ENCODE data around the gene KMO.
A peak's percentile ranks its signal among the peaks of the same experiment; 100 is the strongest.

The KMO gene

DNA sequence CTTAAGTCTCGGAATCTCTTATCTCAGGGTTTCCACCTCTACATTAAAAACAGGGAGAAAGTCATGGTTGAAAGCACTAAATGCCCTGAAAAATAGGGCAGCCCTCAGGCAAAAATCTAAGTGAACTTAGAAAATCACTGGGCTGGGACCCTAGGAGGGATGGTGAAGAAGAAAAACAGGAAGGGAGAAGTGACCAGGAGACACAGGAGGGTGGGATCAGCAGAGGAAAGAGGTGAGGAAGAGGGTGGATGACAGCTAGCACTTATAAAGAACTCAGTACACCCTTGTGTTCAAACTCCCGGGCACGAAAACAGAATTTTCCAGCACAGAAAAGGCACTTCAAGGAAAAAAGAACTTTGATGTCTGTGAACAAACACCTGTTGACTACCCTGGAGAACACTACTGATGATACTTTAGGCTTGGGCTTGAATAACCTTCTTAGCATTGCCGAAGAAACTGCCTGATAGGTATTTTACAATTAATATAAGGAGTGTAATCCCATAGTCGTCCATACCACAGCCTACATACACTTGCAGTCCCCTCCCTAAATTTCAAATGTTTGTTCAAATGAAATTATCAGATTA is 106.0 kb downstream of the KMO start:
- H3K27ac ChIP-seq: no peak overlapping the region
- no peak for DNase-seq
- H3K36me3 ChIP-seq: no peaks in the 10 kb centered on the region; the same call in 1 of the 2 replicates
- H3K4me3 ChIP-seq (ENCODE audit: low read depth, low read length): no peak overlapping the region
- H3K9me3 ChIP-seq (ENCODE audit: severe bottlenecking): peaks cover 15% of the 10 kb centered on the region
- no peaks in the 10 kb centered on the region for H3K27me3 ChIP-seq (ENCODE audit: insufficient read depth, low read depth, severe bottlenecking)
- TF ChIP-seq, protein P1, sequence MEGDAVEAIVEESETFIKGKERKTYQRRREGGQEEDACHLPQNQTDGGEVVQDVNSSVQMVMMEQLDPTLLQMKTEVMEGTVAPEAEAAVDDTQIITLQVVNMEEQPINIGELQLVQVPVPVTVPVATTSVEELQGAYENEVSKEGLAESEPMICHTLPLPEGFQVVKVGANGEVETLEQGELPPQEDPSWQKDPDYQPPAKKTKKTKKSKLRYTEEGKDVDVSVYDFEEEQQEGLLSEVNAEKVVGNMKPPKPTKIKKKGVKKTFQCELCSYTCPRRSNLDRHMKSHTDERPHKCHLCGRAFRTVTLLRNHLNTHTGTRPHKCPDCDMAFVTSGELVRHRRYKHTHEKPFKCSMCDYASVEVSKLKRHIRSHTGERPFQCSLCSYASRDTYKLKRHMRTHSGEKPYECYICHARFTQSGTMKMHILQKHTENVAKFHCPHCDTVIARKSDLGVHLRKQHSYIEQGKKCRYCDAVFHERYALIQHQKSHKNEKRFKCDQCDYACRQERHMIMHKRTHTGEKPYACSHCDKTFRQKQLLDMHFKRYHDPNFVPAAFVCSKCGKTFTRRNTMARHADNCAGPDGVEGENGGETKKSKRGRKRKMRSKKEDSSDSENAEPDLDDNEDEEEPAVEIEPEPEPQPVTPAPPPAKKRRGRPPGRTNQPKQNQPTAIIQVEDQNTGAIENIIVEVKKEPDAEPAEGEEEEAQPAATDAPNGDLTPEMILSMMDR (IDR thresholded peaks at IDR 0.05; ENCODE audit: low read depth, low read length): no peak

DNA sequence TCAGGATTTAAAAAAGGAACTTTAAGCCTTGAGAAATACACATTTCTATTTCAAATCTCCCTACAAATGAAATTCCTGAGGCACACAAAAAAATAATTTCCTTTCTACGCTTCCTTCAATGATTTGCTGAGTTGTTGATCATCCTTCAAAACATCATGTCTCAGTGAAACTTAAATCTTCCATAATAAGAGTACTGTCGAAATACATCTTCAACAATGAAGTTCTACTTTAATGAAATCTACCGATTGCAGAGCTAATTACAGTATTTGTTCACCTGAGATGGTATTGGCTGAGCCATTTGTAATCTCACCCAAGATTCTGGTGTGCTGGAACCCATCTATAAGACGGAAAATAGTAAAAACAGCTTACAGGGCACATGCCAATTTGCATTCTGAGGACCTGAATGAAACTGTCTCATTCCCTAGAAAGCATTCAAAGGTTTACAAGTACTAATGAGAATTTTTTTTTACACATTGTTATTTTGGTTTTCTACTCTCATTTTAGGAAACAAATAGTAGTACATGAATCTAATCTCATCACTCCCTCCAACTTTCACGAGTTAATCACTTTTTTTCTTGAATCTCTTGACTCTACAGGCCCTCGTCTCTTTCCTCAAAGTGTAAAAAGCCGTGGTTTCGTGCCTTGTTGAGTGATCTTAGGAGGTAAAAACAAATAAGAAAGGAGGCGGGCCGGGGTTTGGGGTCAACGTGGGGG is 106.9 kb downstream of the KMO start:
- TF ChIP-seq, protein P1 (IDR thresholded peaks at IDR 0.05; ENCODE audit: low read depth, low read length): no peak
- Histone ChIP-seq H3K27me3 (ENCODE audit: insufficient read depth, low read depth, severe bottlenecking) (no peaks in the 10 kb centered on the region), H3K36me3 (no peaks in the 10 kb centered on the region; the same call in 1 of the 2 replicates), H3K27ac (no peak overlapping the region), H3K4me3 (ENCODE audit: low read depth, low read length) (peak overlapping the region; percentile 87), H3K9me3 (ENCODE audit: severe bottlenecking) (peaks cover 16% of the 10 kb centered on the region)
- no peak for DNase-seq

DNA sequence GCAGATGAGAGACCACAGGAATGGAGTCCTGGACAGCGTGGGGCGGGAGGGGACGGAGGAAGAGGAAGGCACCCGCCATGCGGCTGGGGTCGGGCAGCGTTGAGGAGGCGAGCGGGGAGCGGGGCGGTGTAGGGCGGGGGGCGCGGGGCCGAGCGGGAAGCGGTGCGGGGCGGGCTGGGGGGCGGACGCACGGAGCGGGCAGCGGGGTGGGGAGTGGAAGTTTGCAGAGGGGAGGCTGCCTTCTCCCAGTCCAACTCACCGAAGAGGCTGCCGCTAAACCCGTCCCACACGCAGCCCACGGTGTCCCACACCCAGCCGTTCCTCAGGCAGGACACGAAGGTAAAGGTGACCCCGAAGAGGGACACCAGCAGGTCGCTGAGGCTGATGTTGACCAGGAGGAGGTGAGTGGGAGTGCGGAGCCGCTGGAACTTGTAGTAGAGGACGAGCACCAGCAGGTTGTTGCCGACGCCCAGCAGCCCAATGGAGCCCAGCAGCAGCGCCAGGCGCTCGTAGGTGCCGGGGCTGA is 107.5 kb downstream of the KMO start:
- Histone ChIP-seq H3K27me3 (ENCODE audit: insufficient read depth, low read depth, severe bottlenecking) (no peaks in the 10 kb centered on the region), H3K9me3 (ENCODE audit: severe bottlenecking) (peaks cover 16% of the 10 kb centered on the region), H3K4me3 (ENCODE audit: low read depth, low read length) (peak overlapping the region; percentile 87), H3K27ac (peak overlapping the region; percentile 72), H3K36me3 (no peaks in the 10 kb centered on the region; the same call in 1 of the 2 replicates)
- TF ChIP-seq, protein P1 (IDR thresholded peaks at IDR 0.05; ENCODE audit: low read depth, low read length): peak; percentile 30
- DNase-seq: peak; percentile 71

DNA sequence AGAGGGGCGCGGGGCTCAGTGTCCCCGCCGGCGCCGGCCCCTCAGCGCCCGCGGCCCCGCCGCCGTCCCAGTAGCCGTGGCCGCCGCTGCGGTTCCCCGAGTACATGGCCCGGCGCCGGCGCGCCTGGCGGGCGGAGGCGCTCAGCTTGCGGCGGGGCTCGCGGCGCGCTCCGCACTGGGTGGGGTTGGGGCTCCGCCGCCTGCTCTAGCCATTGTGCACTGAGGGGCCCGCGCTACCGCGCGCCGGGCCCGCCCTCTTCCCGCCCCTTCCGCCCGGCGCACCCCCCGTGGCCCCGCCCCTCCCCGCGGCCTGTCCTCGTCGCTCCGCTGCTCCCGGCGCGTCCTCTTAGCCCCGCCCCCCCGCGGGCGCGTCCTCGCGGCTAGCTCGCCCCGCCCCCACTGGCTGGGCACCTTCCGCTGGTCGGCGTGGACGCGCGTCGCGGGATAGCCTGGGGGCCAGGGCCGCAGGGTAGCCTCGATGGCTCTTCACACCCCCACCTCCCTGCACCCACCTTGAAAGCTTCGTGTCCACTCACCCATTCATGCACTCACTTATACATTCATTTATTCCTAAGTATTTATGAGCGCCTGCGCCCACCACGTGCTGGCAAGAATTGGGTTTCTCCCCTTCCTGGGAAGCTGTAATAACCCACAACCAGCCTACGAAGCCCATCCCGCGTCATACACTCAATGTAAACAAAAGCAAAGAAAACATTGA is 108.1 kb downstream of the KMO start, which contains the start of the genes CHML and OPN3:
Gene CHML (minus strand): TSS at position 221 of the 718 bp plus-strand sequence. CDS start 4,603 bp downstream, outside the sequence.
Gene OPN3 (minus strand): TSS at position 221 of the 718 bp plus-strand sequence. CDS start 115 bp downstream, at position 106.
- TF ChIP-seq, protein P1 (IDR thresholded peaks at IDR 0.05; ENCODE audit: low read depth, low read length): no peak
- H3K27me3 ChIP-seq (ENCODE audit: insufficient read depth, low read depth, severe bottlenecking): no peaks in the 10 kb centered on the region
- H3K36me3 ChIP-seq: no peaks in the 10 kb centered on the region; the same call in 1 of the 2 replicates
- peaks cover 16% of the 10 kb centered on the region for H3K9me3 ChIP-seq (ENCODE audit: severe bottlenecking)
- H3K4me3 ChIP-seq (ENCODE audit: low read depth, low read length): peak within 1 kb of the TSS; percentile 87
- peak within 1 kb of the TSS; percentile 72 for H3K27ac ChIP-seq
- DNase-seq: peak; percentile 96

DNA sequence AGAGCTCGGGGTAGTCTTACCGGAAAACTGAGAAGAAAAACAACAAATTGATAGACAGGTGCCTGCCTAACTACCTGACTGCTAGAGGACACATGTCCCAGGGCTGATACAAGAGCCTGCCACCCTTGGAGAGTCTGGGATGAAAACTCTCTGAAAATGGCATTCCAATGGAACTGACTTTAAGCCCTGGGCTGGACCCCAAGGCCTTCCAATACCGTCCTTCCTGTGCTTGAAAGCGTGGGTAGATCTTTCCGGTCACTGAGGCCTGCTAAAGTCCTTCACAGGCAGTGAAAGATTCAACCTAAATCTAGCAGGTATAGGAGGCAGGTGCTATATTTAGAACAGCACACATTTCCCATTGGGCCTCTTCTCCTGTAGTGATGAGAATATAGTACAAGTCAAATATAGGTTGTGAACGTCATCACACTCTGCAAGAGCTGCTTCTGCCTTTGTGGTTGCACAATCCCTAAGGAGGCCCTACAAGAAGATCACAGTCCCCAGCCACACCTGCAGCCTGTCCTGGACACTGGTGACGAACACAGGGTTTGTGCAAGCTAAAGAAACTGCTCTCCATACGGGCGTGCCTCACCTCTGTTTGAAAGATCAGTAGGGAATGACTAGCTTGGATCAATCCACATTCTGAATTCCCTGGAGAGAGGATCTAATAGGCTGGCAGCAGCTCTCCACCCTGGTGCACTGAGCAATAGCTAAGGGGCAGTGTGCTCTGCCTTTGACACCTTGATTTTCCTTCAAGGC is 108.9 kb downstream of the KMO start:
- Histone ChIP-seq H3K36me3 (no peaks in the 10 kb centered on the region), H3K9me3 (ENCODE audit: severe bottlenecking) (peaks cover 16% of the 10 kb centered on the region), H3K27me3 (ENCODE audit: insufficient read depth, low read depth, severe bottlenecking) (no peaks in the 10 kb centered on the region), H3K27ac (peak overlapping the region; percentile 28), H3K4me3 (ENCODE audit: low read depth, low read length) (peak overlapping the region; percentile 38; the same call in 1 of the 2 replicates)
- no peak for DNase-seq
- TF ChIP-seq, protein P1 (IDR thresholded peaks at IDR 0.05; ENCODE audit: low read depth, low read length): no peak
